Inferior parietal cortex (tissue), 1 donor: Measurements from ENCODE around the gene SRC.

Source experiments
- DNase-seq: peaks from one replicate; pipeline ENCODE4 v3.0.0-alpha.2; 2016; ENCODE audit errors: extremely low spot score

Gene SRC

GRCh38 chr20:37394543-37395409, 48.8 kb downstream of the SRC start:
- DNase-seq = no peak

- no peak for DNase-seq
Measured at GRCh38 chr20:37395410-37395797, 49.5 kb downstream of the SRC start.

GRCh38 chr20:37395921-37396415, 50.0 kb downstream of the SRC start:
- no peak for DNase-seq

- DNase-seq = no peak
Measured at GRCh38 chr20:37396416-37397075, 50.6 kb downstream of the SRC start.

- no peak for DNase-seq
Measured at GRCh38 chr20:37397076-37397953, 51.4 kb downstream of the SRC start.

GRCh38 chr20:37397954-37398749, 52.2 kb downstream of the SRC start:
- DNase-seq = no peak

GRCh38 chr20:37398750-37399621, 53.0 kb downstream of the SRC start:
- DNase-seq = no peak

GRCh38 chr20:37401282-37401929, 55.5 kb downstream of the SRC start:
- no peak for DNase-seq

- DNase-seq = no peak
Measured at GRCh38 chr20:37401930-37402675, 56.2 kb downstream of the SRC start.

- no peak for DNase-seq
Measured at GRCh38 chr20:37403107-37404033, 57.4 kb downstream of the SRC start.

- no peak for DNase-seq
Measured at GRCh38 chr20:37404461-37404890, 58.5 kb downstream of the SRC start.

GRCh38 chr20:37405351-37405897, 59.5 kb downstream of the SRC start:
- no peak for DNase-seq

- DNase-seq = no peak
Measured at GRCh38 chr20:37406010-37406998, 60.4 kb downstream of the SRC start.

- DNase-seq = no peak
Measured at GRCh38 chr20:37407019-37407566, 61.2 kb downstream of the SRC start.

- DNase-seq = no peak
Measured at GRCh38 chr20:37407573-37408002, 61.6 kb downstream of the SRC start.
